Adrenal gland (tissue), 19 donors: Measurements from ENCODE around the gene TMEM94. TPM values are rescaled to one million over a fixed set of nuclear protein-coding genes. Genes with fewer than 3 reads are reported as not detected.

Experiments used
- DNase-seq, 7 donors: peaks; one replicate each; pipeline ENCODE4 v3.0.0-alpha.2; 2019 to 2020
- H3K27ac ChIP-seq, 5 donors: fragments of 200-600 bp; sonication (generic) in 4 of 5; 1 replicate in 3 of 5; 2 replicates in 2 of 5; pipeline versions ENCODE4 v1.5.1 to v1.8.0; 2016 to 2020; ENCODE audit warnings: mild to moderate bottlenecking in 1 of 5
- H3K27me3 ChIP-seq: fragments of 200-600 bp; 2 replicates; pipeline ENCODE4 v1.8.0; 2021
- H3K36me3 ChIP-seq, 2 donors: fragments of 200-600 bp; replicated peaks in 1 of 2; 1 replicate in 1 of 2; 2 replicates in 1 of 2; pipeline versions ENCODE4 v1.5.1 to v1.8.0; 2018 to 2022
- H3K4me1 ChIP-seq, 2 donors: fragments of 200-600 bp; replicated peaks in 1 of 2; 1 replicate in 1 of 2; 2 replicates in 1 of 2; pipeline versions ENCODE4 v1.5.1 to v1.8.0; 2018 to 2021
- H3K4me3 ChIP-seq, 4 donors: fragments of 200-600 bp; sonication (generic) in 3 of 4; one replicate each; pipeline ENCODE4 v1.5.1; 2016 to 2018
- H3K9me3 ChIP-seq, 3 donors: fragments of 200-600 bp; sonication (generic) in 1 of 3; replicated peaks in 1 of 3; 1 replicate in 2 of 3; 2 replicates in 1 of 3; pipeline versions ENCODE4 v1.5.1 to v1.8.0; 2016 to 2021
- CTCF ChIP-seq, 6 experiments: fragments of 450-650 bp in 4 of 6; fragments of 200-600 bp in 2 of 6; sonication (generic) in 1 of 6; IDR thresholded peaks; 1 replicate in 5 of 6; 2 replicates in 1 of 6; pipeline versions ENCODE4 v1.5.1 to v1.8.0; 2016 to 2021; ENCODE audit warnings: antibody characterized with exemption in 6 of 6, mild to moderate bottlenecking in 2 of 6, moderate library complexity in 1 of 6
- POLR2A ChIP-seq, 2 donors: fragments of 450-650 bp; IDR thresholded peaks; one replicate each; pipeline ENCODE4 v1.6.1; 2017; ENCODE audit warnings: antibody characterized with exemption in 2 of 2, mild to moderate bottlenecking in 2 of 2, moderate library complexity in 1 of 2
- WGBS, 4 donors: extraction: QIAGEN DNeasy Blood & Tissue Kit in 2 of 4; methylation state at CpG; one replicate each; pipeline versions ENCODE4 v1.1.5 to v1.1.7; 2013 to 2017; 5-methylcytosine and 5-hydroxymethylcytosine counted together
- intact Hi-C, 2 donors: fragments of 100-400 bp; cut with DNase I; formaldehyde crosslinking; loops; one replicate each; pipeline versions ENCODE4 v1.14.1 to v1.15.0; 2022 to 2023
- long read RNA-seq, 10 donors: library from polyadenylated mRNA in 3 of 10; unstranded in 2 of 10; stranded (forward) in 1 of 10; transcript quantifications; one replicate each; pipeline ENCODE4 v2.0.0 and lab custom pipeline, GENCODE V29; 2021 to 2026
- polyA plus RNA-seq, 3 donors: library from polyadenylated mRNA; stranded (reverse); fragments of 200-250 nt in 2 of 3; fragments of 350-450 nt in 1 of 3; fragmentation: Illumina TruSeq in 1 of 3; extraction: RNeasy Lipid Tissue Mini Kit (QIAGEN cat#74804) in 1 of 3; gene quantifications; one replicate each; pipeline ENCODE4 v1.2.3, GENCODE V29; 2013 to 2014
- total RNA-seq, 9 donors: library from RNA; depleted of rRNA in 4 of 9; stranded (reverse); fragments of >200 nt in 4 of 9; fragments of 120-200 nt in 1 of 9; fragmentation: NEBNext Ultra II Directional in 1 of 9; extraction: Animal tissue kit (Norgen Biotek cat#: 25700) in 1 of 9; gene quantifications; one replicate each; pipeline versions ENCODE4 v1.1.0 to v1.2.4, GENCODE V29; 2013 to 2023
- donor health status: healthy with polysubstance abuse.
- donor health status: Bipolar disorder and iron deficiency.
- donor health status: DM: yes; HTN: yes; CAD: no.
- donor health status: DM: no; HTN: no; CAD: no.
- donor health status: DM: no; HTN: no; CAD: no.
- donor health status: DM: yes; HTN: yes; CAD: no.

The TMEM94 gene
- 100 to 1,000 TPM in 8 of 9 donors, 10 to 100 TPM in 1; 65.2 to 245 (median 169) TPM for total RNA-seq
- 100 to 1,000 TPM; 132 to 186 (median 134) TPM for polyA plus RNA-seq
- long read RNA-seq, donor 1, partial matches to known transcripts: 27 of 27 reads
- long read RNA-seq, donor 1, other reads (novel, unspliced or antisense): 0 of 27 reads
- long read RNA-seq, donor 2, partial matches to known transcripts: 47 of 47 reads
- long read RNA-seq, donor 2, other reads (novel, unspliced or antisense): 0 of 47 reads
- long read RNA-seq, donor 3, partial matches to known transcripts: 8 of 9 reads
- long read RNA-seq, donor 3, other reads (novel, unspliced or antisense): 0 of 9 reads
- long read RNA-seq, donor 4, partial matches to known transcripts: 9 of 14 reads
- long read RNA-seq, donor 4, other reads (novel, unspliced or antisense): 5 of 14 reads
- long read RNA-seq, donor 5, full-length matches to known transcripts: 6 of 87 reads
- long read RNA-seq, donor 5, partial matches to known transcripts: 44 of 87 reads
- long read RNA-seq, donor 5, other reads (novel, unspliced or antisense): 37 of 87 reads
- long read RNA-seq, donor 6, partial matches to known transcripts: 3 of 6 reads
- long read RNA-seq, donor 6, other reads (novel, unspliced or antisense): 3 of 6 reads
- long read RNA-seq, donor 7, partial matches to known transcripts: 14 of 16 reads
- long read RNA-seq, donor 7, other reads (novel, unspliced or antisense): 0 of 16 reads
- long read RNA-seq, donor 8, full-length matches to known transcripts: 3 of 22 reads
- long read RNA-seq, donor 8, partial matches to known transcripts: 19 of 22 reads
- long read RNA-seq, donor 8, other reads (novel, unspliced or antisense): 0 of 22 reads
- long read RNA-seq, donor 9, partial matches to known transcripts: 10 of 12 reads
- long read RNA-seq, donor 9, other reads (novel, unspliced or antisense): 0 of 12 reads
- long read RNA-seq, donor 10, partial matches to known transcripts: 42 of 43 reads
- long read RNA-seq, donor 10, other reads (novel, unspliced or antisense): 0 of 43 reads

GRCh38 chr17:75456417-75457046 lies at the start of gene TMEM94:
TMEM94 (plus strand) TSS chr17:75456635; CDS start chr17:75471906, 15,271 bp downstream.
- Histone ChIP-seq H3K36me3 (no peaks in the 10 kb centered on the region), H3K4me1 (peaks cover 12 to 39% of the 10 kb centered on the region in 2 donors), H3K27ac (peak within 1 kb of the TSS; percentile 90 to 94 (median 93)), H3K4me3 (peak within 1 kb of the TSS; percentile 25 to 67 (median 60)), H3K27me3 (no peaks in the 10 kb centered on the region), H3K9me3 (no peaks in the 10 kb centered on the region)
- WGBS, 4 donors: 0 to 1% (median 0%) methylated on average over 19 to 33 of the region's 33 CpGs
- peak; percentile 94 to 99 (median 97) for DNase-seq
- intact Hi-C loops: no loop called here
- TF ChIP-seq POLR2A (IDR thresholded peaks at IDR 0.05): no peak
- no peak for TF ChIP-seq CTCF (IDR thresholded peaks at IDR 0.05)

DNA sequence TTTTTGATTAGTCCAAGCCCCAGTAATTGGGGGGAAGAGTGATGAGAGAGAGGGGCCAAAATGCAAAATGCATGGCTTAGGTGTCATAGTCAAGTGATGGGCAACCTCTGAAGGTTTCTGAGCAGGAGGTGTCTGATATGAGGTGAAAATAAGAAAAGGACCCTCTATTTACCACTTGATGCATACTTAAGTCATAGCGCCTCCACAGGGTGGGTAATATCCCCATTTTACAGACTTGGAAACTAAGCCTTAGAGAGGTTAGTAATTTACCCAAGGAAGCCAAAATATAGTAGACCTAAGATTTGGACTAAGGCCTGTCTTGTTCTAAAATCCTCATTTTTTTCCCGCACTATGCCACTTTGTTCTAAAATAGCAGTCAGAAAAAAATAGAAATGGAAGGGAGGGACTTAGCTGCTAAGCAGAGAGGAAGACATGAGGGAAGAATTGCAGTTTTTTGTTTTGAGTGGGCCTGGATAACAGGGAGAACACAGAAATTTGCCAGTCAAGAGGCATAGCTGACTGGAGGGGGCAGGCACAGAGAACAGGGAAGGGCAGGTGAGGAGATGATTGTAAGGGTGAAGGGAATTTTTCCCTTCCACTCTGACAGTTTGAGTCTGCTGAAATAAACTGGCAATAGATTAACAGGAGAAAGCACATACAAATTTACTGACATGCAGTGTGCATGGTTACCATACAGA lies 48.6 kb upstream of the TMEM94 start:
- 80 to 93% (median 86%) methylated on average over 2 of the region's 2 CpGs for WGBS, 4 donors
- Histone ChIP-seq H3K36me3 (no peaks in the 10 kb centered on the region), H3K4me3 (no peak overlapping the region), H3K27me3 (no peaks in the 10 kb centered on the region), H3K4me1 (peaks cover 0 to 20% of the 10 kb centered on the region in 2 donors), H3K9me3 (no peaks in the 10 kb centered on the region), H3K27ac (no peak overlapping the region)
- TF ChIP-seq POLR2A (IDR thresholded peaks at IDR 0.05): no peak
- TF ChIP-seq CTCF (IDR thresholded peaks at IDR 0.05): no peak
- intact Hi-C loops: loop anchor here in 1 of 2 donors (10.0 kb wide), 1 partner anchor 133 kb away; the partner anchor contains the start of gene MIF4GD
- DNase-seq: peak in 1 of 7 donors; percentile 23

GRCh38 chr17:75410141-75410540 lies 46.3 kb upstream of the TMEM94 start:
- no peak for TF ChIP-seq POLR2A (IDR thresholded peaks at IDR 0.05)
- no peak for TF ChIP-seq CTCF (IDR thresholded peaks at IDR 0.05)
- Histone ChIP-seq H3K36me3 (no peaks in the 10 kb centered on the region), H3K27me3 (no peaks in the 10 kb centered on the region), H3K4me3 (no peak overlapping the region), H3K4me1 (peaks cover 0 to 15% of the 10 kb centered on the region in 2 donors), H3K27ac (no peak overlapping the region), H3K9me3 (no peaks in the 10 kb centered on the region)
- intact Hi-C loops: loop anchor here (5.0 kb wide), 1 partner anchor 88 kb away; no protein-coding TSS in a partner anchor
- WGBS, 4 donors: 59 to 72% (median 60%) methylated on average over 3 to 4 of the region's 4 CpGs
- DNase-seq: no peak
